Naive thymus-derived CD8-positive, alpha-beta T cell (primary cell): Measurements from ENCODE around the gene CPS1. TPM values are rescaled to one million over a fixed set of nuclear protein-coding genes. Genes with fewer than 3 reads are reported as not detected.

Source experiments
- ATAC-seq, 2 donors: fragments of 150-1000 bp; cut with Tn5 transposase in 1 of 2; sonication (Bioruptor Pico), chemical (Tn5 transposase) in 1 of 2; 1 replicate in 1 of 2; 2 replicates in 1 of 2; pipeline ENCODE4 v1.10.0; 2021; ENCODE audit warnings: mild to moderate bottlenecking in 2 of 2, moderate library complexity in 2 of 2
- POLR2A ChIA-PET: fragments of 350-600 bp; sonication (Branson Sonifier 250); formaldehyde crosslinking; loops from one replicate; lab custom pipeline; 2021; ENCODE audit warnings: antibody characterized with exemption; lab: Charles Lee
- DNase-seq, 10 donors: peaks; one replicate each; pipeline versions ENCODE4 v3.0.0 to v3.0.0-alpha.2; 2020 to 2022
- H3K27ac Mint-ChIP-seq, 10 donors: one replicate each; pipeline ENCODE4 v1.8.0; 2020 to 2022; ENCODE audit warnings: mild to moderate bottlenecking in 10 of 10, mixed read lengths in 10 of 10, moderate library complexity in 4 of 10, inconsistent platforms in 1 of 10
- H3K27me3 Mint-ChIP-seq, 5 donors: one replicate each; pipeline ENCODE4 v1.8.0; 2021 to 2022; ENCODE audit warnings: mixed read lengths in 5 of 5
- H3K36me3 Mint-ChIP-seq, 3 donors: one replicate each; pipeline ENCODE4 v1.8.0; 2020 to 2022; ENCODE audit warnings: mixed read lengths in 3 of 3, mild to moderate bottlenecking in 2 of 3, inconsistent platforms in 1 of 3
- H3K4me1 Mint-ChIP-seq, 4 donors: one replicate each; pipeline ENCODE4 v1.8.0; 2021 to 2022; ENCODE audit warnings: mixed read lengths in 4 of 4
- H3K4me3 Mint-ChIP-seq, 10 donors: one replicate each; pipeline ENCODE4 v1.8.0; 2020 to 2022; ENCODE audit warnings: mild to moderate bottlenecking in 10 of 10, mixed read lengths in 10 of 10, moderate library complexity in 6 of 10, inconsistent platforms in 1 of 10
- H3K9me3 Mint-ChIP-seq, 9 donors: one replicate each; pipeline ENCODE4 v1.8.0; 2020 to 2022; ENCODE audit warnings: mixed read lengths in 9 of 9, mild to moderate bottlenecking in 3 of 9, inconsistent platforms in 1 of 9, moderate library complexity in 1 of 9
- polyA plus RNA-seq, 3 donors: library from polyadenylated mRNA; unstranded; fragments of 300-500 nt; fragmentation: Illumina TruSeq; gene quantifications; one replicate each; pipeline ENCODE4 v1.2.3, GENCODE V29; 2021
- total RNA-seq, 8 experiments: library from RNA in 2 of 8; stranded (reverse) in 2 of 8; gene quantifications; one replicate each; pipeline ENCODE4 v1.2.3 and lab custom pipeline; 2021 to 2026

CPS1 gene
- total and polyA plus RNA-seq, 5 experiments from 2014 or later = 0.46 to 0.55 (median 0.49) TPM; not detected in 2

DNA sequence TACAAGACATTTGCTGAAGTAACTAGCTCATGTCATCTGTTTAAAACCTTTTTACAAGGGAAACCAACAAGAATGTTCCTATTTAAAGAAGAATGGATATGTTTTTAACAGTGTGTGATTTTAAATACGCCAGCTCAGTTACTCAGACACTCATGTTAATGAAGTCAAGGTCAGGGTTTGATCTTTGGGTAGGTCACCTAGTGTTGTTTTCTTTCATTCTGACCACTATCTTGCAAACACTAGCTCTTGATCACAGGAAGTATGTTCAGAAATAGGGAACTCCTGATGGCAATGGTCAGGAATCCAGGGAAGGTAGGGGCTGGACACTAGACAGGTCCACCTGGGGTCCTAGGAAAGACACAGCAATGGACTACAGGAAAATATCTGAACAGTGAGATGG lies 116.7 kb downstream of the CPS1 start:
- H3K27ac Mint-ChIP-seq = no peak overlapping the region
- DNase-seq (no peak), ATAC-seq (no peak)
- H3K27me3 Mint-ChIP-seq = peaks cover 0 to 5% (median 0%) of the 10 kb centered on the region in 5 donors
- H3K9me3 Mint-ChIP-seq = peaks cover 0 to 3% (median 0%) of the 10 kb centered on the region in 9 donors
- no peaks in the 10 kb centered on the region for H3K36me3 Mint-ChIP-seq
- POLR2A ChIA-PET = no interaction called here
- no peaks in the 10 kb centered on the region for H3K4me1 Mint-ChIP-seq
- H3K4me3 Mint-ChIP-seq = no peak overlapping the region

- POLR2A ChIA-PET = no interaction called here
- Mint-ChIP-seq H3K9me3 (no peaks in the 10 kb centered on the region), H3K27me3 (no peaks in the 10 kb centered on the region), H3K4me1 (no peaks in the 10 kb centered on the region), H3K27ac (no peak overlapping the region), H3K36me3 (no peaks in the 10 kb centered on the region), H3K4me3 (no peak overlapping the region)
- DNase-seq = no peak
- ATAC-seq = no peak
These were observed 119.7 kb downstream of the CPS1 start for GRCh38 chr2:210676067-210676466.

GRCh38 chr2:210681491-210681890 lies 125.1 kb downstream of the CPS1 start:
- Mint-ChIP-seq H3K4me1 (no peaks in the 10 kb centered on the region), H3K27ac (no peak overlapping the region), H3K4me3 (no peak overlapping the region), H3K9me3 (peaks cover 0 to 6% (median 0%) of the 10 kb centered on the region in 9 donors), H3K36me3 (no peaks in the 10 kb centered on the region), H3K27me3 (peaks cover 0 to 7% (median 0%) of the 10 kb centered on the region in 5 donors)
- DNase-seq (no peak), ATAC-seq (no peak)
- POLR2A ChIA-PET = no interaction called here

DNA sequence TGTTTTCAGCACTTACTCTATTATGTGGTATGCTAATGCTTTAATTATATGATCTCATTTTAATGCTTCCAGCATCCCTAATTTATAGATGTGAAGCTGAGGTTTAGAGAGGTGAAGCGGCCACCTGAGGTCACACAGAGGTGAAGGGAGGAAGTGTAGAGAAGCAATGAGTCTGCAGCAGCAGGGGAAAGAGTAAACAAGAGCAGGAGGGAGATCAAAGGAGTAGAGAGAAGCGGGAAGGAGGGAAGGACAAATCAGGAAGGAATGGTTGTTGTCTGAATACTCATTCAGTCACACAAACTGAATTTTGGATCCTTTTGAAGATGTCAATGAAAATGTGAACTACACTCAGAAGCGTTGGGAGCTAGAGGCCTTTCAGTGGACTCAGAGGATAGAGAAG lies 130.0 kb downstream of the CPS1 start:
- Mint-ChIP-seq H3K27me3 (peaks cover 0 to 7% (median 0%) of the 10 kb centered on the region in 5 donors), H3K36me3 (no peaks in the 10 kb centered on the region), H3K27ac (no peak overlapping the region), H3K9me3 (peaks cover 0 to 10% (median 0%) of the 10 kb centered on the region in 9 donors), H3K4me3 (no peak overlapping the region), H3K4me1 (no peaks in the 10 kb centered on the region)
- POLR2A ChIA-PET = no interaction called here
- DNase-seq (no peak), ATAC-seq (no peak)

DNA sequence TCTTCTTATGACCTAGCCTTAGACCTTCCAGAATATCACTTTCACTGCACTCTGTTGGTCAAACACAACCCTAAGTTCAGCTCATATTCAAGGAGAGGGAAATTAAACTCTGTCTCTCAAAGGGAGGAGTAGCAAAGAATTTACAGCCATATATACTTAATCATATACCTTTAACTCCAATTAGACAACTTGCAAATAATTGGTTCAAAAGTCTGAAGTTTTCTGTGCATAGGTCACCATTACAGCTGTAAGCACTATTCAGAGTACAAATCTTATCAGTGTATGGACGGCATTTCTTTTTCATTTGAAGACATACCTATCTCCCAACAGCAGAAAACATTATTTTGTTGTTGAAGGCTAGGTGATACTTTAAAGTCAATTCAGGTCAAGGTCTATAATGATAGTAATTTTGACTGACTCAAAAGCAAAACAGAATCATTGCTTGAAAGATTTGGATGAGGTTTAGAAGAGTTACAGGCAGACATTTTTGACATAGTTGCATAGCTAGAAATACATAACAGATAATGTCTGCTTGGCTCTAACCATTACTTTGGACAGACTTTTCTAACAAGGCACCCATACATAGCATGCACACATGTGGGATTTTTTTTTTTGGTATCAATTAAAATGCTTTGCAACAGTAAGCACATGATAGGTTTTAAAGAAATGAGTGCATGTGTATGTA lies 131.5 kb downstream of the CPS1 start:
- ATAC-seq (no peak), DNase-seq (no peak)
- no peak overlapping the region for H3K27ac Mint-ChIP-seq
- H3K27me3 Mint-ChIP-seq = peaks cover 0 to 7% (median 0%) of the 10 kb centered on the region in 5 donors
- H3K9me3 Mint-ChIP-seq = peaks cover 0 to 10% (median 0%) of the 10 kb centered on the region in 9 donors
- no peaks in the 10 kb centered on the region for H3K4me1 Mint-ChIP-seq
- POLR2A ChIA-PET = no interaction called here
- no peak overlapping the region for H3K4me3 Mint-ChIP-seq
- no peaks in the 10 kb centered on the region for H3K36me3 Mint-ChIP-seq

GRCh38 chr2:210707900-210708299 lies 151.5 kb downstream of the CPS1 start:
- H3K4me1 Mint-ChIP-seq = no peaks in the 10 kb centered on the region
- peaks cover 0 to 3% (median 0%) of the 10 kb centered on the region in 9 donors for H3K9me3 Mint-ChIP-seq
- POLR2A ChIA-PET = no interaction called here
- DNase-seq (no peak), ATAC-seq (no peak)
- H3K36me3 Mint-ChIP-seq = no peaks in the 10 kb centered on the region
- H3K27me3 Mint-ChIP-seq = peaks cover 0 to 5% (median 0%) of the 10 kb centered on the region in 5 donors
- no peak overlapping the region for H3K4me3 Mint-ChIP-seq
- peak overlapping the region in 1 of 10 donors; percentile 19 for H3K27ac Mint-ChIP-seq

DNA sequence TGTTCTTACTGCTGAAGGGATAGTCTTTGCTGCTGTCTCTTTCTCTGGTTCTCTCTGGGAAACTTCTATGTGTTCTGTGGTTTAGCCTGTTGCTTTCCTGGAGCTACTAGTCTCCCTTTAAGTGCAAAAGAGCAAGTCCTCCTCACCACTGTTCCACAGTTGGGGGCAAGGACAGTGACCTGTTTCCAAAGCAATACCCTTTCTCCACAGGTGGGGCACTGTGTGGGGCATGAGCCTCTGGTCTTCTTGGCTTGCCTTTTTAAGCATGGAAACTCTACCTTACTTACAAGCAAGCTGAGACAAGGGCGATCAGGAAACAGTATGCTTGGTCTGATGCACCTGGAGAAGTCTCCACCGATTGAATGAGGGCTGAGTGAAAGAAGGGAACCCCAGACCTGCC lies 156.7 kb downstream of the CPS1 start:
- DNase-seq (no peak), ATAC-seq (no peak)
- Mint-ChIP-seq H3K27ac (no peak overlapping the region), H3K4me1 (no peaks in the 10 kb centered on the region), H3K36me3 (no peaks in the 10 kb centered on the region), H3K9me3 (peaks cover 0 to 9% (median 0%) of the 10 kb centered on the region in 9 donors), H3K27me3 (peaks cover 0 to 6% (median 0%) of the 10 kb centered on the region in 5 donors), H3K4me3 (no peak overlapping the region)
- POLR2A ChIA-PET = no interaction called here

DNA sequence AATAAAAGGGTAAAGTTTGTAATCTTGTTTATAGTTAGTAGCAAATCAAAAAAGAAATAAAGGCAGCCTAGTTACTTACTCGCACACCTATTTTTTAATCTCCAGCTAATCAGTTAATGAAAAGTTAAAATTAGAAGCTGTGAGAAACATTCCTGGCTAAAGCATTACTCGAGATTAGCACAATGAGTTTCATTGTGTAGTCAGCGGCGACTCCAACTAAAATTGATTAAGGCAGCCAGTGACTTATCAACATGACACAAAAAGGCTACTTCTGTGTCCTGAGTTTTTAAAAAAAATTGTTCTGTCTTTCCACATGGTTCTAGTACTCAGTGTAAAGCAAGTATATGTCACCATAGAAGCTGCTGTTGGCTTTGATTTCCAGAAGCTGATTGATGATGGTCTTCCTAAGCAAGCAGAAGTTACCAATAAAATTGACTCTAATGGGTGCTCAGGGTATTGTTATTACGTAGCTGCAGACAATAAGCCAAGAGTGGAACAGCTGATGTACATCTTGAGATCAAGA lies 159.2 kb downstream of the CPS1 start:
- peaks cover 0 to 9% (median 0%) of the 10 kb centered on the region in 9 donors for H3K9me3 Mint-ChIP-seq
- DNase-seq = no peak
- H3K4me3 Mint-ChIP-seq = no peak overlapping the region
- H3K27me3 Mint-ChIP-seq = peaks cover 0 to 6% (median 0%) of the 10 kb centered on the region in 5 donors
- H3K27ac Mint-ChIP-seq = peak overlapping the region in 1 of 10 donors; percentile 5
- H3K4me1 Mint-ChIP-seq = no peaks in the 10 kb centered on the region
- ATAC-seq = no peak
- H3K36me3 Mint-ChIP-seq = no peaks in the 10 kb centered on the region
- POLR2A ChIA-PET = no interaction called here

DNA sequence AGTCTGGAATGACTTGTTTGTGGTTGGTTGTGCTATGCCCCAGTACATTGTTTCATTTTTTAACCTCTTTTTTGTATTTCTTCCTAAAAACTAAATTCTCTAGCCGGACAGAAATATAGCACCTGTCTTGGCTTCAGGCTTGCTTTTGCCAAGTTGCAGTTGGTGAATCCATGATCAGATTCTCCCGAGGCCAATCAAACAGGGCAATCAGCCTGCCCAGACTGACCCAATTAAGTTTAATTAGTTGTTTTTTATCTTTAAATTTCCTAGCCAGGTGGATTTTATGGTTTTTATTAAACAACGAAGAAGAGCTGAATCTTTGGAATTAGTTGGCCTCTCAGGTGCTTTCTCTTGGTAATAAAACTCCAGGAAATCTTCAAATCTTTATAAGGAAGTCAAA lies 162.1 kb downstream of the CPS1 start:
- H3K9me3 Mint-ChIP-seq = peaks cover 0 to under 1% (median 0%) of the 10 kb centered on the region in 9 donors
- no peaks in the 10 kb centered on the region for H3K36me3 Mint-ChIP-seq
- POLR2A ChIA-PET = no interaction called here
- H3K4me1 Mint-ChIP-seq = no peaks in the 10 kb centered on the region
- no peak overlapping the region for H3K4me3 Mint-ChIP-seq
- no peak overlapping the region for H3K27ac Mint-ChIP-seq
- DNase-seq (no peak), ATAC-seq (no peak)
- H3K27me3 Mint-ChIP-seq = peaks cover 0 to 4% (median 0%) of the 10 kb centered on the region in 5 donors

- no peaks in the 10 kb centered on the region for H3K4me1 Mint-ChIP-seq
- ATAC-seq = no peak
- H3K36me3 Mint-ChIP-seq = no peaks in the 10 kb centered on the region
- DNase-seq = no peak
- H3K27ac Mint-ChIP-seq = no peak overlapping the region
- peaks cover 0 to 3% (median 0%) of the 10 kb centered on the region in 9 donors for H3K9me3 Mint-ChIP-seq
- peaks cover 0 to 4% (median 0%) of the 10 kb centered on the region in 5 donors for H3K27me3 Mint-ChIP-seq
- POLR2A ChIA-PET = no interaction called here
- H3K4me3 Mint-ChIP-seq = no peak overlapping the region
These were observed 165.7 kb downstream of the CPS1 start for GRCh38 chr2:210722092-210722491.

DNA sequence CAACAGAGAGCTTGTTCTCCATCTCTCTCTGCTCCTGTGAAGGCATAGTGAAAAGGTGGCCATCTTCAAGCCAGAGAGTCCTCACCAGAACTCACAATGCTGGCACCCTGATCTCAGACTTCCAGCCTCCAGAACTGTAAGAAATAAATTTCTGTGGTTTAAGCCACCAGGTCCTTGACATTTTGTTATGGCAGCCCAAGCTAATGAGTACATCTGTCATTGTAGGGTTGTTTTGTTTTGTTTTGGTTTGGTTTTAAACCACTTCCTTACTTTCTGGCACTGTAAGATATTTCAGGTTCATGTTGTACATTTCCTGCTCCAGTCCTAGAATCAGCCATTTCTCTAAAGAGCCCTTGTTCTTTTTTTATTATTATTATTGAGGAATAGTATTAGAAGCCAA lies 171.2 kb downstream of the CPS1 start:
- POLR2A ChIA-PET = no interaction called here
- no peak for DNase-seq
- peaks cover 0 to 9% (median 0%) of the 10 kb centered on the region in 5 donors for H3K27me3 Mint-ChIP-seq
- no peaks in the 10 kb centered on the region for H3K36me3 Mint-ChIP-seq
- H3K27ac Mint-ChIP-seq = no peak overlapping the region
- no peak overlapping the region for H3K4me3 Mint-ChIP-seq
- no peaks in the 10 kb centered on the region for H3K4me1 Mint-ChIP-seq
- peaks cover 0 to 10% (median 0%) of the 10 kb centered on the region in 9 donors for H3K9me3 Mint-ChIP-seq
- ATAC-seq = no peak
